PC-9 (cell line): Measurements from ENCODE around the gene MSANTD1.

Experiments
- CTCF ChIP-seq: fragments of 200-600 bp; sonication (generic); conservative IDR thresholded peaks from 2 replicates; pipeline ENCODE4 v1.6.1; 2017; ENCODE audit warnings: mixed run types, antibody characterized with exemption, mild to moderate bottlenecking, moderate library complexity
- EZH2 ChIP-seq: fragments of 200-600 bp; sonication (generic); IDR thresholded peaks from 2 replicates; pipeline ENCODE4 v1.8.0; 2017; ENCODE audit warnings: antibody characterized with exemption, low read depth

DNA sequence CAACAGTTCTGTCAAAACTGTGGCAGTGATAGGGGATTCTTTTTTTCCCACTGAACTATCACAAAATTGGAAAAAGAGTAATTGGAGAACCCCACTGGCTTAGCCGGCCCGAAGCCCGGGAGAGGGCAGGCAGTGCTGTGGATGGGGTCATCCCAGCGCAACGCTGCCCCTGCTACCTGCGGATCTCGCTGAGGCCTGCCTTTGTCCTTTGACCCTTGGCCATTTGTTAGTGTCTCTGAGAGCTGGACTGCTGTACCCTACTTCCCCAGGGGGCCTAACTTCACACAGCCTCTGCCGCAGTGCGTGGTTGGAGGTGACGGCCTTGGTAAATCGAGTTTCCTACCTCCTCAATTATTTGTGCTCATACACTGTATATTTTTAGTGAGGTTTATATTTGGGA lies 43.0 kb upstream of the MSANTD1 start:
- no peak for TF ChIP-seq EZH2
- TF ChIP-seq CTCF = no peak
